Inflammatory macrophage treated with lipopolysaccharide for 1 hour (primary cell): ENCODE results near the gene MUC5AC.
"Not testable (repeated sequence)": the region's sequence is repeated elsewhere in the genome, so short reads cannot be mapped to it uniquely, and the experiment has no call there.

Source experiments
- DNase-seq, 2 donors: peaks; one replicate each; pipeline ENCODE4 v3.0.0-alpha.2; 2020 to 2022

Gene MUC5AC

GRCh38 chr11:1157645-1158591, at the start of gene MUC5AC:
TSS of gene MUC5AC (plus strand) at chr11:1157953. CDS start at chr11:1158000, 47 bp downstream.
- no peak for DNase-seq

- no peak for DNase-seq
Observed at GRCh38 chr11:1108246-1108900, 49.4 kb upstream of the MUC5AC start.

GRCh38 chr11:1109101-1109917, 48.4 kb upstream of the MUC5AC start:
- DNase-seq, result no peak

GRCh38 chr11:1109918-1110705, 47.6 kb upstream of the MUC5AC start:
- DNase-seq, result no peak

GRCh38 chr11:1111545-1112212, 46.1 kb upstream of the MUC5AC start:
- DNase-seq, result no peak

- no peak for DNase-seq
Observed at GRCh38 chr11:1112351-1113191, 45.2 kb upstream of the MUC5AC start.

GRCh38 chr11:1113405-1114201, 44.1 kb upstream of the MUC5AC start:
- no peak for DNase-seq

- DNase-seq, result not testable (repeated sequence)
Observed at GRCh38 chr11:1115292-1115691, 42.5 kb upstream of the MUC5AC start.

GRCh38 chr11:1116104-1116503, 41.6 kb upstream of the MUC5AC start:
- DNase-seq, result no peak

- DNase-seq, result no peak
Observed at GRCh38 chr11:1116666-1117390, 40.9 kb upstream of the MUC5AC start.

- no peak for DNase-seq
Observed at GRCh38 chr11:1117992-1118391, 39.8 kb upstream of the MUC5AC start.

GRCh38 chr11:1118755-1119603, 38.8 kb upstream of the MUC5AC start:
- no peak for DNase-seq

- no peak for DNase-seq
Observed at GRCh38 chr11:1119604-1120146, 38.1 kb upstream of the MUC5AC start.

- no peak for DNase-seq
Observed at GRCh38 chr11:1120532-1121330, 37.0 kb upstream of the MUC5AC start.

GRCh38 chr11:1121331-1121812, 36.4 kb upstream of the MUC5AC start:
- DNase-seq, result no peak

GRCh38 chr11:1121813-1122663, 35.7 kb upstream of the MUC5AC start:
- no peak for DNase-seq
